Transverse colon (tissue), 4 donors: Measurements from ENCODE around the gene IGDCC3. TPM values are rescaled to one million over a fixed set of nuclear protein-coding genes. Genes with fewer than 3 reads are reported as not detected.
A peak's percentile ranks its signal among the peaks of the same experiment; 100 is the strongest.

Experiments
- DNase-seq: peaks from one replicate; pipeline ENCODE4 v3.0.0-alpha.2; 2019
- H3K27ac ChIP-seq, 4 donors: fragments of 200-600 bp; sonication (generic); 2 replicates each; pipeline ENCODE4 v1.5.1; 2016 to 2018; ENCODE audit warnings: inconsistent platforms in 4 of 4
- H3K27me3 ChIP-seq: fragments of 200-600 bp; sonication (generic); 2 replicates; pipeline ENCODE4 v1.5.1; 2017; ENCODE audit warnings: inconsistent platforms
- H3K36me3 ChIP-seq, 4 donors: fragments of 200-600 bp; sonication (generic); 2 replicates each; pipeline ENCODE4 v1.5.1; 2017 to 2019; ENCODE audit warnings: inconsistent platforms in 4 of 4
- H3K4me1 ChIP-seq, 4 donors: fragments of 200-600 bp; sonication (generic); 2 replicates each; pipeline ENCODE4 v1.5.1; 2017 to 2020; ENCODE audit warnings: inconsistent platforms in 4 of 4
- H3K4me3 ChIP-seq, 4 donors: fragments of 200-600 bp; sonication (generic); 1 replicate in 1 of 4; 2 replicates in 3 of 4; pipeline versions ENCODE4 v1.5.1 to v1.6.1; 2017 to 2019; ENCODE audit warnings: inconsistent platforms in 4 of 4
- H3K9me3 ChIP-seq, 2 donors: fragments of 200-600 bp; sonication (generic); 2 replicates each; pipeline ENCODE4 v1.5.1; 2017 to 2019; ENCODE audit warnings: inconsistent platforms in 2 of 2
- EP300 ChIP-seq: sonication (generic); formaldehyde crosslinking; IDR thresholded peaks from one replicate; pipeline ENCODE4 v1.6.1; 2017; ENCODE audit warnings: antibody characterized with exemption, low read depth
- POLR2A ChIP-seq: fragments of 450-650 bp; IDR thresholded peaks from one replicate; pipeline ENCODE4 v1.6.1; 2016; ENCODE audit warnings: antibody characterized with exemption, mild to moderate bottlenecking, moderate library complexity
- POLR2AphosphoS5 ChIP-seq, 3 donors: sonication (generic); formaldehyde crosslinking; IDR thresholded peaks; one replicate each; pipeline ENCODE4 v1.6.1; 2016; ENCODE audit warnings: antibody characterized with exemption in 3 of 3
- WGBS, 2 donors: methylation state at CpG; one replicate each; pipeline ENCODE4 v1.1.5; 2018; ENCODE audit warnings: low coverage in 1 of 2; 5-methylcytosine and 5-hydroxymethylcytosine counted together
- in situ Hi-C, 4 donors: fragments of 200-750 bp; cut with MboI; loops; one replicate each; pipeline versions ENCODE4 v1.15.0 to v1.15.1; 2017; ENCODE audit warnings: low sequenced_read_pairs in 3 of 4, low pct_ligation_motif_present in 1 of 4, low pct_unique_long_range_greater_than_20kb in 1 of 4
- intact Hi-C: fragments of 100-400 bp; cut with DNase I; formaldehyde crosslinking; loops from one replicate; pipeline ENCODE4 v1.15.1; 2023; ENCODE audit warnings: low total_unique reads
- total RNA-seq, 4 donors: library from RNA; depleted of rRNA; stranded (reverse); fragments of >200 nt; gene quantifications; one replicate each; pipeline ENCODE4 v1.1.0, GENCODE V29; 2016
- TF ChIP-seq, protein P1 (sequence below), 5 experiments: fragments of 200-600 bp in 3 of 5; fragments of 450-650 bp in 2 of 5; sonication (generic) in 3 of 5; IDR thresholded peaks; 1 replicate in 2 of 5; 2 replicates in 3 of 5; pipeline ENCODE4 v1.5.1; 2016 to 2017; ENCODE audit warnings: antibody characterized with exemption in 5 of 5, inconsistent platforms in 3 of 5, mild to moderate bottlenecking in 2 of 5, moderate library complexity in 1 of 5

IGDCC3 gene
- not detected for total RNA-seq

DNA sequence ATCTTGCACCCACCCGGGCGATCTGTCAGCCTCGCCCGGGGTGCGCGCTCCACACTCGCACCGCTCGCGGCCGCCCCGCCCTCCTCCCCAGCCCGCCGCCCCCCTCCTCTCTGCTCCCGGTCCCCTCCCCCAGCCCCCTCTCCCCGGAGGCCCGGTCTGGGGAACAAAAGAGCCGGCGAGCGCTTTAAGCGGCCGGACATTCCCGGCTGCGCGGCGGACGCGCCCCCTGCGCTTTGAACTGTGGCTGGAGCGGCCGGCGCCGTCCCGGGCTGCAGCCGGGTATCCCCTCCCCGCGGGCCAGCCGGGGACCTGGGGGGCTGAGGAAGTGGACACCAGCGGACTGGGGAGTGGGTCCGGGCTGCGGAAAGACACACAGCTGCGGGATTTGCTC, at the start of gene IGDCC3:
IGDCC3 (minus strand) TSS at position 27 of the 391 bp plus-strand sequence. CDS start 214 bp downstream, outside the sequence.
- H3K27ac ChIP-seq: no peak within 1 kb of the TSS

DNA sequence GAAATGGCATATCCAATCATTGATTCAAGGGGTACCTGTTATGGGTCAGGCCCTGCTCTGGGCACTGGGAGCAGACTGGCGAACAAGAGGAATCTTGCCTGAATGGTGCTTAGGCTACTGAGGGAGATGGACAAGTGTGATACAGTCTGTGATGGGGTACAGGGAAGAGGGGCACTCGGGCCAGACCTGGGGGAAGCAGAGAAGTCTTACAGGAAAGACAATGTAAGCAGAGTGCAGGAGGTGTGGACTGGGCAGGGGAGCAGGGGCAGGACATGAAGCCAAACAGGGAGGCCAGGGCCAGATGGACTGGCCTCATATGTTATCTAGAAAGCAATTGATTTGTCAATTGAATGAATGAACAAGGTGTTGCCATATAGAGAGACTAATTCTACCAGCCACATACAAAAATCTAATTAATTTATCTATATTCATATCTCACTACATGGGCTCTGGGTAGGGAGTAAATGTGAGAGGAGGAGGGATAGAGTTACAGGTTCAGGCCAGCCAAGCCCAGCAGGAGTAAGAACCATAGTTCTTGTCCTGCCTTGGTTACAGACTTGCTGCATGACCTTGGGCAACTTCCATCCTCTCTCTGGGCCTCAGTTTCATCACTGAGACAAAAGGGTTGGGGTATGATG, 48.5 kb upstream of the IGDCC3 start:
- no peak for TF ChIP-seq EP300
- TF ChIP-seq, protein P1, sequence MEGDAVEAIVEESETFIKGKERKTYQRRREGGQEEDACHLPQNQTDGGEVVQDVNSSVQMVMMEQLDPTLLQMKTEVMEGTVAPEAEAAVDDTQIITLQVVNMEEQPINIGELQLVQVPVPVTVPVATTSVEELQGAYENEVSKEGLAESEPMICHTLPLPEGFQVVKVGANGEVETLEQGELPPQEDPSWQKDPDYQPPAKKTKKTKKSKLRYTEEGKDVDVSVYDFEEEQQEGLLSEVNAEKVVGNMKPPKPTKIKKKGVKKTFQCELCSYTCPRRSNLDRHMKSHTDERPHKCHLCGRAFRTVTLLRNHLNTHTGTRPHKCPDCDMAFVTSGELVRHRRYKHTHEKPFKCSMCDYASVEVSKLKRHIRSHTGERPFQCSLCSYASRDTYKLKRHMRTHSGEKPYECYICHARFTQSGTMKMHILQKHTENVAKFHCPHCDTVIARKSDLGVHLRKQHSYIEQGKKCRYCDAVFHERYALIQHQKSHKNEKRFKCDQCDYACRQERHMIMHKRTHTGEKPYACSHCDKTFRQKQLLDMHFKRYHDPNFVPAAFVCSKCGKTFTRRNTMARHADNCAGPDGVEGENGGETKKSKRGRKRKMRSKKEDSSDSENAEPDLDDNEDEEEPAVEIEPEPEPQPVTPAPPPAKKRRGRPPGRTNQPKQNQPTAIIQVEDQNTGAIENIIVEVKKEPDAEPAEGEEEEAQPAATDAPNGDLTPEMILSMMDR (IDR thresholded peaks at IDR 0.05): no peak
- no peak for TF ChIP-seq POLR2A
- no peak for TF ChIP-seq POLR2AphosphoS5 (IDR thresholded peaks at IDR 0.05)
- intact Hi-C loops: no loop called here
- no peaks in the 10 kb centered on the region for H3K36me3 ChIP-seq
- H3K27me3 ChIP-seq: peaks cover 25% of the 10 kb centered on the region
- H3K9me3 ChIP-seq: no peaks in the 10 kb centered on the region
- H3K4me3 ChIP-seq: no peak overlapping the region
- in situ Hi-C loops: no loop called here
- WGBS, 2 donors: 65% methylated on average over 2 of the region's 2 CpGs; no CpG with 5 or more reads in 1 of the 2 donors
- no peak for DNase-seq
- peaks cover 1 to 12% (median 12%) of the 10 kb centered on the region in 4 donors for H3K4me1 ChIP-seq
- H3K27ac ChIP-seq: no peak overlapping the region

More for the DNA sequence above, at the start of gene IGDCC3:
- intact Hi-C loops (no loop called here), in situ Hi-C loops (no loop called here)
- Histone ChIP-seq H3K27me3 (peaks cover 94% of the 10 kb centered on the region), H3K36me3 (no peaks in the 10 kb centered on the region), H3K4me3 (peak within 1 kb of the TSS; percentile 10 to 59 (median 38)), H3K9me3 (no peaks in the 10 kb centered on the region), H3K4me1 (peaks cover 0 to 21% (median 12%) of the 10 kb centered on the region in 4 donors)
- no peak for DNase-seq
- no peak for TF ChIP-seq POLR2AphosphoS5 (IDR thresholded peaks at IDR 0.05)
- TF ChIP-seq POLR2A: no peak
- TF ChIP-seq, protein P1 (IDR thresholded peaks at IDR 0.05): no peak
- 1% methylated on average over 33 of the region's 42 CpGs; no CpG with 5 or more reads in 1 of the 2 donors for WGBS, 2 donors

DNA sequence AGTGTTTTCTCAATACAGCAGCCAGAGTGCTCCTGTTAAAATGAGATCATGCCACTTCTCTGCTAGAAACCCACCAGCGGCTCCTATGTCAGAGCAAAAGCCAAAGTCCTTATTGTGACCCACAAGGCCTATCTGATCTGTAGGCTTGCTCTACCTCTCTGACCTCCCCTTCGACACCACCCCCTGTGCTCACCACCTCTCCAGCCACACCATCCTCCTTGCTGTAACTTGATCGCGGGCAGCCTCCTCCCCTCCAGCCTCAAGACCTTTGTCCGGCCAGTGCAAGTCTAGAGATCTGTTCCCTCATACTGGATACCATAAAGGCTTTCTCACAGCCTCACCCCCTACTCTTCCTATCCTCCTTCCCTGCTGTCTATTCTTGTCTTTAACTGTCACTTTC, 46.9 kb upstream of the IGDCC3 start:
- no peaks in the 10 kb centered on the region for H3K36me3 ChIP-seq
- in situ Hi-C loops (no loop called here), intact Hi-C loops (no loop called here)
- no peak overlapping the region for H3K4me3 ChIP-seq
- TF ChIP-seq POLR2A: no peak
- TF ChIP-seq, protein P1 (IDR thresholded peaks at IDR 0.05): no peak
- TF ChIP-seq EP300: no peak
- no peak for TF ChIP-seq POLR2AphosphoS5 (IDR thresholded peaks at IDR 0.05)
- no peak overlapping the region for H3K27ac ChIP-seq
- WGBS, 2 donors: 90 to 93% methylated on average over 3 to 5 of the region's 5 CpGs
- H3K27me3 ChIP-seq: peaks cover 40% of the 10 kb centered on the region
- H3K9me3 ChIP-seq: no peaks in the 10 kb centered on the region
- peaks cover 6 to 23% (median 20%) of the 10 kb centered on the region in 4 donors for H3K4me1 ChIP-seq
- no peak for DNase-seq

DNA sequence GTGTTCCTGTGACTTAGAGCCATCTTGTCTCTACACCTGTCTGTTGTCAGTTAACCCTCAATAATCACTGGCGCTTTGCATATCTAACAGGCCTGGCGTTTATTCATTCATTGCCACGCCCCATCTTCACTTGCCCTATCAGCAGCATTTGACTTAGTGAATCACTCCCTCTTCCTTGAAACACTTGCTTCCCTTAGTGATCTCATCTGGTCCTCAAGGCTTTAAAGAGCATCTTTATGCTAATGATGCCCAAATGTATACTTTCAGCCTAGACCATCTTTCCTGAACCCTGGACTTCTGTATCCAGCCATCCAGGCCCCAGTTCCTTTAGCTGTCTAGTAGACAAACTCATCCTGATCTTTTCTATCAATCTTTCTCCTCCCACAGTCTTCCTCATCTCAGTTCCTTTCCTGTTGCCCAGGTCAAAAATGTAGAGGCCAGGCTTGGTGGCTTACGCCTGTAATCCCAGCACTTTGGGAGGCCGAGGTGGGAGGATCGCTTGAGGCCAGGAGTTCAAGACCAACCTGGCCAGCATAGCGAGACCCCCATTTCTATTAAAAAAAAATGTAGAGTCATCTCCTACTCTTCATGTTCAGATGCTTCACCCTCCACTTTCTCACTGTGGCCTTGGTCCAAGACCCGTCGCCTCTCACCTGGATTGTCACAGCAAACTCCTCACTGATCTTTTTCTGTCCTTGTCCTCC, 46.3 kb upstream of the IGDCC3 start:
- 61 to 78% methylated on average over 5 to 9 of the region's 9 CpGs for whole genome bisulfite sequencing, 2 donors
- Histone ChIP-seq H3K27ac (no peak overlapping the region), H3K9me3 (no peaks in the 10 kb centered on the region), H3K36me3 (no peaks in the 10 kb centered on the region), H3K4me1 (peaks cover 6 to 23% (median 20%) of the 10 kb centered on the region in 4 donors), H3K4me3 (no peak overlapping the region), H3K27me3 (peaks cover 44% of the 10 kb centered on the region)
- in situ Hi-C loops: no loop called here
- intact Hi-C loops: no loop called here
- TF ChIP-seq, protein P1 (IDR thresholded peaks at IDR 0.05): no peak
- TF ChIP-seq EP300 (no peak), POLR2A (no peak), POLR2AphosphoS5 (IDR thresholded peaks at IDR 0.05) (no peak)
- no peak for DNase-seq
